GM19099 (cell line): Measurements from ENCODE around the gene ACER2.

Experiments used
- POLR2A ChIP-seq: IDR thresholded peaks from 3 replicates; pipeline ENCODE4 v1.6.1; 2011; ENCODE audit warnings: low read depth; ENCODE audit not compliant: insufficient read length; ENCODE audit errors: extremely low read depth

Gene ACER2

DNA sequence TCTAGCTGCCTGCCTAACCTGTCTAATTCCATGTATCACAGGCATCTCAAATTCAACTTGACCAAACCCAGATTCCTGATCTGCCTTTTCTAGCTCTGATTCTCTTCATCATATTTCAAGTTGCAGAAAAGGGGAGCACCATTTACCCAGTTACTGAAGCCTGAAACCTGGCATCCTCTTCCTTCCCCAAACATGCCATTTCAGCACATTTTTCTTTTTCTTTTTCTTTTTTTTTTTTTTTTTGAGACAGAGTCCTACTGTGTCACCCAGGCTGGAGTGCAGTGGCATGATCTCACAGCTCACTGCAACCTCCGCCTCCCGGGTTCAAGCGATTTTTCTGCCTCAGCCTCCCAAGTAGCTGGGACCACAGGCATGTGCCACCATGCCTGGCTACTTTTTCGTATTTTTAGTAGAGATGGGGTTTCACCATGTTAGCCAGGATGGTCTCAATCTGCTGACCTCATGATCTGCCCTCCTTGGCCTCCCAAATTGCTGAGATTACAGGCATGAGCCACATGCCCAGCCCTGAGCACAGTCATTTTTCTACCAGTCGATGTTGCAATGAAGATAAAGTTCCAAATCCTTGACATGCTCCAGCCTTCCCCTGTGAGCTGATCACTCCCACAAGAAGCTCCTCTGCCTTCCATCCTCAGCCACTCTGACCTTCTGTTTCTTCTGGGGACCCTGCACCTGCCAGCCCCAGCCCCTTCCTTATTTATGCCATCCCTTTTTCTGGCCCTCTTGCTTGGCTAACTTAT lies 32.2 kb downstream of the ACER2 start:
- no peak for TF ChIP-seq POLR2A

DNA sequence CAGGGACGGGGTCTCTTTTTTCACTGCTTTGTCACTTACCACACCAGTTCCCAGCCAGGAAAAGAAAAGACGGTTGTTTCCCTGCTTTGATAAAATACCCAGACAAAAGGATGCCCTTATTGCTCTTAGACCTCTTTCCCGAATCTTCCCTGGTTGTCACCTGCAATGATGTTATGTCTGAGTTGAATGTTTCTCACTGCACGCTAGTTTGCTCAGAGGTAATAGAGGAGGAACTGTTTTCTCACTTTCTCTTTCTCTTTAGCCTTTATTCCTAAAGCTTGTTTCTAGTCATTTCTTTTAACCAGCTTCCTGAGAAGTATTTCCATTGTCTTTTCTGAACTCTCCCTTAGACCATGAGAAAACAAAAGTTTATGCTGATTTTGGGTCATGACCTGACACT lies 32.9 kb downstream of the ACER2 start:
- TF ChIP-seq POLR2A: no peak

DNA sequence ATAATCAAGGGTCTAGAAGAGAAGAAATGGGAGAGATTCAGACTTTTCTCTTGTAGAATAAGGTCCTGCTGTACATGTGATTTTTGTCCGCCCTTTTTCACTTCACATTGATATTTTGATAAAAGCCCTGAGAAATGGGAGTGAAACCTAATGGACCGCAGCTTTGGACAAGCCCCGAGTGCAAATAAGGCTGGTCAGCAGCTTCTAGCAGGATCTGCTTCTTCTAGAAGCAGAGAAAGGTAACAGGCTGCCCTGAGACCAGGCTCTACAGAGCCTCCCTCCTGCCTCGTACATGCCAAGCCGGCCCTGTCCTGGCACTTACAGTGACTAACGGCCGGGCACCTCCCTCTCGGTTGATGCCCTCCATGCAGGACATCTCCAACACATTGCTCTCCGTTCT lies 33.4 kb downstream of the ACER2 start:
- TF ChIP-seq POLR2A: no peak

DNA sequence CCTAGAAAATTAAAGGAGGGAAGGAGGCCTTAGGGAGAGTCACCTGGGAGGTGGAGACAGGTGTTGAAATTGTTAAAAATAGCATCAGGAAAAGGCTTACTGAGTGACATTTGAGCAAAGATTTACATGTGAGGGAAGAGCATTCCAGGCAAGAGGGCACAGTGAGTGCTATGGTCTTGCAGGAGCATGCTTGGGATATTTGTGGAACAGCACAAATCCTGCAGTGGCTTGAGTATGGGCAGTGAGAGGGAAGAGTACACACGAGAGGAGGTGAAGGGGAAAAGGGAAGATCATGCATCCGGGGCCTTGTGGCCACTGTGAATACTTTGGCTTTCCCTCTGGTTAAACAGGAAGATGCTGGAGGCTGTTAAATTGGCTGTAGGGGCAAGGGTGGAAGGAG lies 36.6 kb downstream of the ACER2 start:
- TF ChIP-seq POLR2A: no peak

DNA sequence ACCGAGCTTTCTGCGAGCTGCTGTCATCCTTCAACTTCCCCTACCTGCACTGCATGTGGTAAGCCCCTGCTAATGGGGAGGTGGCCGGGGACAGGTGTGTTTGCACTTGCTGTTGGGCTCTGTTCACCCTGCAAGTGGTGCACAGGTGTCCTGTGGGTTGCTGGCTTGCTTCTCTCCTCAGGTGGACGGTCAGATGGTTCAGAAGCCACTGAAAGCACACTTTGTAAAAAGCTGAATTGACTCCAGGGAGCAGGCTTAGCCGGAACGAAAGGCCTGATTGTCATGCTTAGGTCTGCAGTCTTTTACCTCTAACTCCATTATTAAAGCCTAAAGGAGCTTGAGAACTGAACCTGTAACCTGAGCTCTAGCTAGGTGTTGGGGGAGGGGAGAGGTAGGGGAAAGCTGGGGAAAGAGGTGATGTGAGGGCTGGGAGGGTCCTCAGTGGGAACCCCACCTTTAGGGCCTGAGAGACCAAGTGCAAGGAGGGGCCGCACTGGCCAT lies 37.6 kb downstream of the ACER2 start:
- TF ChIP-seq POLR2A: no peak

DNA sequence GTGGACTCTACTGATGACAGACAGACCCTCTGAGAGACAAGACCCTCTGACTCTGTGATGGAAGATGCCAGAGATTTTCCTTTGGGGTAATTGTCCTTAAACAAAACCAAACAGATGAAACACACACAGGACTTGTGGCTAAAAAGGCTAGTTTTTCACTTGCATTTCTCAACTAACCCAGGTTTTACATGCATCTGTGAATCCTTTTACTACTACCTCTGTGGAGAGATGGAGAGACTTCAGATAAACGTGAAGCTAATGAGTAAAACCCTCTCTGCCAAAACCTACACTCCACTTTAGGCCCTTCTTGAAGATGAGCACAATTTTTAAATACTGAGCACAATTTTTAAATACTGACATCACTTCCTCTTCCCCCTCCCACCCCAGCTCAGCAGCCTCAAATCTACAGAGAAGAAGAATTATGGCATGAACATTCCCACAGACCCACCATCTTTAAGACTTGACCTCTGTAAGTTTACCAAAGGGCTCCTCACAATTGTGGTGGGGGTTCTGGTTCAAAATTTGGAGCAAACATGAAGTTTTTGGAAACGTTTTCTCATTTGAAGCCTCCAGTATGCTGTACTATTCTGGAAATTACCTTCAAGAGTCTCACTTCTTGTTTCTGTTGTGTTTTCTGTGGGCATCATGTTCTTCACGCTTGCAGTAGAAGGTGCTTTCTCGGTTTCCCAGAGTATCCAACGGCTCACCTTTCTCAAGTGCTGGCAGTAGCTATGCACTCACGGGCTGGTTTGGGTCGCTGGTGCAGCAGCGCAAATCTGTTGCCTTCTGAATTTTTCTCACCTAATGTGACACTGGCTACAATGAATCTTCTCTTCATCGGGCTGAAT lies 42.7 kb downstream of the ACER2 start:
- no peak for TF ChIP-seq POLR2A

DNA sequence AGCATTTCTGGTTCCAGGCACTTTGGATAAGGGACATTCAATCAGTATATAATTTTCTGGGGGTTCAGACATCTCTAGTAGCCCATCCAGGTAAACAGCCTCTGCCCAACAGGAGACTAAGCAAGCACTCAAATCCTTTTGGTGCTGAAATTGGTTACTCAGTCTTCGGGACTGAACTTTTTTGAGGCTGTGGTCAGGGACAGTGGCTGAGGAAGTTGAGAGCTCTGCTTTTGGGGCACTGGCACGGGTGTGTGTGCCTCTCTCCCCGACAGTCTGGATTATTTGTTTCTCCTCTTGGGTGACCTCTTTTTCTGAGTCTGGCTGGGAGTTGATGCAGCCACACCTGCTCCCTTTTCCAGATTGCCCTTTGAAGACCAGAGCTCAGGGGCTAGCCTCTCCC lies 47.6 kb downstream of the ACER2 start:
- TF ChIP-seq POLR2A: no peak

DNA sequence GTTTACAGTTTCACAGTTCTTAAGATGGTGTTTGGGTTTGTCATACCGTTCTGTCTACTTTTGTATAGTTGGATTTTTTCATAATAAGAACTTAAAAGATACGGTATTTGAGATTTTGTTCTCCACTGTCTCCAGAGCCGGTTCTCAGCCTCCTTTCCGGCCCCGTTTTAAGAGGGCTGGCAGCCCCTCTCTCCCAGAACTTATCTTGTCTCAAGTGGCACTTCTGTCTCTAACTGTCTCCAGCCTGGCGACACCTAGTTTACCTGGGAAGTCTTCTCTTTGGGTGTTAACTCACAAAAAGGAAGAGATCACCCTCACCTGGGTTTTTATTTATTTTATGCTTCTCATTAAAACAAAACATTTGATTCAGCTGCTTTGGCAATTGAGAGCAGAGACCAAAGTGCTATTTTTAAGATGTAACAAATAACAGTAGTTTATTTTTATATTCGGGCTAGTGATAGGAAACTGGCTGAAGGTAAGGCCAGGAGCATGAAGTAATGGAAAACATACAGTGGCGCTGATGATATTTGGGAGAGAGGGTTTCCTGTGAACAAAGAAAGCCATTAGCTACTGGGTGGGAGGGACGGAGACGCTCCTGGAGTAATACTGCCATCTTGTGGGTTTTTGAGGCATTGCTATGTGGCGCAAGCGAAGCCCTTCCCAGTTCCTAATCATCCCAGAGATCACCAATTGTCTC lies 48.3 kb downstream of the ACER2 start:
- no peak for TF ChIP-seq POLR2A

DNA sequence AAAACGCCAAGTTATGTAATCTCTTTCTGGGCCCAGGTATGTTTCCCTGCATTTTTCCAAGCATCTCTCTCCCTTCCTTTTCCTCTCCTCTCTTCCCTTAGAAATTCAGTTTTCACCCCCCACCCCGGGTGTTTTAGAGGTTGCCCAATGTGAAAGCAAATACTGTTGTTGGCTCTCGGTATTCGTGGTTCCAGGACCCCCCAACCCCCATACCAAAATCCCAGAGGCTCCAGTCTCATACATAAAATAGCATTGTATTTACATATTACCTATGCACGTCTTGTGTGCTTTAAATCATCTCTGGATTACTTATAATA lies 48.8 kb downstream of the ACER2 start:
- no peak for TF ChIP-seq POLR2A

DNA sequence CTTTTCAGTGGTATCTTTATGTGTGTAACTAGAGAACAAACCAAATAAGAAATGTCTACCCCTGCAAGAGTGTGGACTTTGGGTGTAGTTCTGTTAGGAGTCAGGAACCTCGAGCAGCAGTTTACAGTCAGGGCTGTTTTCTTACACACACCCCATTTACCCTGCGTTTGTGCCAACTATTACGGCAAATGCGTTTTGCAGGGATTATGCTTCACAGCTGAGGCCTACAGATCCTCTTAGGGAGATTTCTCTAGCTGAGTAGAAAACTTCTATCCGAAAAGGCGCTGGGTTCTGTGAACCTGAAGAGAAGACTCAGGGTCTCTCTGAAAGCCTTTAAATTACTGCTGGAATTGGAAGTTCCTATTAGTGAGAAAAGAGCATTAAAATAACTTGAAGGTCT lies 51.4 kb downstream of the ACER2 start:
- TF ChIP-seq POLR2A: no peak

DNA sequence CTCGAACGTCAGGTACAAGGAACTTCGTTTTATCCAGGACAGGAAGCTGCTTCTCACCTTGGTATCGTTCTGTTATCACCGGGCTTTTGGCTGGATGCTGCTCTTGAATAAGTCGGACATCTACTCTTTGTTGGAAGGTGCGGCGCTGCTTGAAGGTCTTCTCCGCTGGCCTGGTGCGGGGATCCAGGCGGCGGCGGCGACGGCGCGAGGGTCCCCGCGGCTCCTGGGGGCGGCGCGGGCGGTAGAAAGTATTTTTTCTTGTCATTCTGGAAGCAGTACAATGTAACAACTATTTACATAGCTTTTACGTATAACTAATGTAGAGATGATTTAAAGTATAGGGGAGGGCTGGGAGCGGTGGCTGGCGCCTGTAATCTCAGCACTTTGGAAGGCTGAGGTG lies 52.3 kb downstream of the ACER2 start:
- TF ChIP-seq POLR2A: no peak

DNA sequence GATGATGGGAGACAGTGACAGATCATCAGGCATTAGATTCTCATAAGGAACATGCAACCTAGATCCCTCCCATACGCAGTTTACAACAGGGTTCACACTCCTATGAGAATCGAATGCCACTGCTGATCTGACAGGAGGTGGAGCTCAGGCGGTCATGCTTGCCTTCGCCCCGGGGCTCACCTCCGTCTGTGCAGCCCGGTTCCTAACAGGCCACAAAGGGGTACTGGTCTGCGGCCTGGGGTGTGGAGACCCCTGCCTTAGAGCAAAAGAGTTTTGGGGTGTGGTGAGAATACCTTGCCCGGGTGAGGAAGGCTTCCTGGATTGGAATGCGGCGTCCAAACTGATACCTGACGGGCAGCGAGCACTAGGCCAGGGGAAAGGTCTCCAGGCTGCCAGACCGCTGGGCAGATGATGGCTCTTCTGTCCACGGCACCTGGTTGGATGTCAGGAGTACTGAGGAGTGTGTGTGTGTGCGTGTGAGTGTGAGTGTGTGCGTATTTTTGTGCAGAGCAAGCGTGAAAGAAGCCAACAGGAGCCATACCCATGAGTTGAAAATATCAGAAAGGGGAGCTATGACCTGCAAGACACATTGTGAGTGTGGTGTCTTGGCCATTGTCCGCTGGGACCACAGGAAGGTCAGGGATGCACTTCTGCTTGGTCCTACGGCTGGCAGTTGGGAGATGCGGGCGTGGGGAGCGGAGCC lies 55.4 kb downstream of the ACER2 start:
- TF ChIP-seq POLR2A: no peak

DNA sequence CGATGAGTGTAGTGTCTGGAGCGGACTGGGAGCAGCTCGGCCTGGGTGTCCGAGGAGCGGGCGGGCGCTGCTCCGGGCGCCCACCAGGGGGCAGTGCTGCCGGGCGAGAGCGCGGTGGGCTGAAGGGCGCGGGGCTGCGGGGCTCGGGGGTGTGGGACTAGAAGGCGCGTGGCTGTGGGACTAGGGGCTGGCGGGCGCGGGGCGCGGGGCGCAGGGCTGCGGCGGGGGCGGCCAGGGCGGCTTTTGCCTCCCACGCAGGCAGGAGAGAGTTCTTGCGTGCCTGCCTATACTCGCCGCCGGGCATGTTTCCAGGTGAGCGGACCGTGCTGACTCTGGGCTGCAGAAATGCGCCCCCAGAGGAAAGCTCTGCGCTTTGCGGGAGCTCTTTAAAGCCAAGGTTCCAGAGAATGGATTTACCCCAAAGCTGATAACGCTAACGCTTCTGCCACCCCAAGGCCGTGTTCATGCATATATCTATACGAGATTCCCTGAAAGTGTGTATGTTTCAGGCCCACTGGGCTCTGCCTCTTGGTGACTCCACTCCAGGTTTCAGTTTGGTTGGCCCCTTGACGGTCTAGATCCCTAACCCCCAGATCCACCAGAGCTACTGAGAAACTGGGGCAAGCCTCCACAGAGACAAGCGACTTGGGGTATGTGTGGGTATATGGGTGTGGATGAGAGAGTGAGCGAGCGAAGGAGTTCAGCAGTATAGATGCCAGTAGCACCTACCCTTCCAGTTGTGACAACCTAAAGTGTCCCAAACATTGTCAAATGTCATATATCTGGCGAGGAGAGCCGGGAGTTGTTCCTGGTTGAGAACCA lies 56.2 kb downstream of the ACER2 start:
- no peak for TF ChIP-seq POLR2A

DNA sequence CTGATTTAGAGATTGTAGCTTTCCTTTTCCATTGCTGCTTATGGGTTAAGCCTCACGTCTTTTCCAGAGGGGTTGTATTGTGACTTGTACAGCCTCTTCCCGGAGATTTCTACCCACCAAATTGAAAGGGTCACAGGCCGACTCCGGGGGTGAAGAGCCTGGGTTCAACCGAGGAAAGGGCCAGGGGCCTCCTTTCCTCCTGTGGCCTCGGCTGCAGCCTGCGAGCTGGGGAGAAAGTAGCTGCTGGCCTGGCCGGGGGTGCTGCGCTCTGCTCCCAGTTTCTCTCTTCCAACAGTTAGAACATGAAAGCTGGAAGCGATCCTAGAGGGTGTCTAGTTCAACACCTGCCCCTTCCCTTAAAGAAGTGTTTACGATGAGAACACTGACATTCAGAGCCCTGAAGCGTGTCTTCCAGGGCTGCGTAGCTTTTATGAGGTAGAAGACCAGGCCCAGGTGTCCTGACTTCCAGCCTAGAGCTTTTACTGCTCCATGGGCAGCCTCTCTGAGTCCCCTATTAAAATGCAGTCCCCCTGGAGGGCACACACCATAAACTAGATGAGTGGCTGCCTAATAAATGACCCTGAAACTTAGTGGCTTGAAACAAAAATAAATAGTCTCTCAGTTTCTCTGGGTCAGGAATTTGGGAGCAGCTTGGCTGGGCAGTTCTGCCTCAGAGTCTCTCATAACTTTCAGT lies 56.9 kb downstream of the ACER2 start:
- TF ChIP-seq POLR2A: no peak
